Endometrial microvascular endothelial cells (primary cell): ENCODE results near the gene CASKIN2. TPM values are rescaled to one million over a fixed set of nuclear protein-coding genes. Genes with fewer than 3 reads are reported as not detected.

Experiments used
- in situ Hi-C: cut with HindIII; loops from 2 replicates; pipeline ENCODE4 v1.10.0; 2017; ENCODE audit warnings: low sequenced_read_pairs, low pct_unique_long_range_greater_than_20kb; ENCODE audit errors: inconsistent ontology term
- total RNA-seq: library from RNA; depleted of rRNA; stranded (reverse); fragments of >200 nt; gene quantifications from one replicate; pipeline ENCODE4 v1.2.3, GENCODE V29; 2015; ENCODE audit errors: inconsistent ontology term

The CASKIN2 gene
- total RNA-seq, 1 donor from 2014 or later = 24.1 TPM

- in situ Hi-C loops = no loop called here
Observed at GRCh38 chr17:75509528-75510258, 5.6 kb downstream of the CASKIN2 start.

GRCh38 chr17:75508931-75509361, 6.4 kb downstream of the CASKIN2 start:
- in situ Hi-C loops = no loop called here

- in situ Hi-C loops = no loop called here
Observed at GRCh38 chr17:75507733-75508719, 7.3 kb downstream of the CASKIN2 start.

- in situ Hi-C loops = no loop called here
Observed at GRCh38 chr17:75506888-75507287, 8.4 kb downstream of the CASKIN2 start.

GRCh38 chr17:75506134-75506533, 9.2 kb downstream of the CASKIN2 start:
- in situ Hi-C loops = no loop called here

DNA sequence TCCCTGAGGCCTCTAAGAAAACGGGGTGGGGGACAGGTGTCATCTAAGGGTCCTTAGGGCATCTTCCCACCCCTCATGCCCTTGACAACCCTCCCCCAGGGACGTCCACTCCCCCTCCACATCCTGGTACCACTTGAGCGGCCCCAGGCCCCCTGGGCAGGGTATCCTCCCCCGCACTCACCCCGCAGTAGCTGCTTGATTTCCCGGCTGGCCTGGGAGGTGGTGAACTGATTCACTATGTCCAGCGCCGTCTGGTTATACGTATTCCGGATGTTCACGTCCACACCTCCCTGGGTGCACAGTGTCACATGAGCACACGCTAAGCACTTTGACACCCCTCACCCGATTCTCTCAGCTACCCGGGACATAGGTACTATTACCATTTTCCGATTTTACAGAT, 9.7 kb downstream of the CASKIN2 start:
- in situ Hi-C loops = no loop called here

- in situ Hi-C loops = no loop called here
Observed at GRCh38 chr17:75505152-75505409, 10.3 kb downstream of the CASKIN2 start.

DNA sequence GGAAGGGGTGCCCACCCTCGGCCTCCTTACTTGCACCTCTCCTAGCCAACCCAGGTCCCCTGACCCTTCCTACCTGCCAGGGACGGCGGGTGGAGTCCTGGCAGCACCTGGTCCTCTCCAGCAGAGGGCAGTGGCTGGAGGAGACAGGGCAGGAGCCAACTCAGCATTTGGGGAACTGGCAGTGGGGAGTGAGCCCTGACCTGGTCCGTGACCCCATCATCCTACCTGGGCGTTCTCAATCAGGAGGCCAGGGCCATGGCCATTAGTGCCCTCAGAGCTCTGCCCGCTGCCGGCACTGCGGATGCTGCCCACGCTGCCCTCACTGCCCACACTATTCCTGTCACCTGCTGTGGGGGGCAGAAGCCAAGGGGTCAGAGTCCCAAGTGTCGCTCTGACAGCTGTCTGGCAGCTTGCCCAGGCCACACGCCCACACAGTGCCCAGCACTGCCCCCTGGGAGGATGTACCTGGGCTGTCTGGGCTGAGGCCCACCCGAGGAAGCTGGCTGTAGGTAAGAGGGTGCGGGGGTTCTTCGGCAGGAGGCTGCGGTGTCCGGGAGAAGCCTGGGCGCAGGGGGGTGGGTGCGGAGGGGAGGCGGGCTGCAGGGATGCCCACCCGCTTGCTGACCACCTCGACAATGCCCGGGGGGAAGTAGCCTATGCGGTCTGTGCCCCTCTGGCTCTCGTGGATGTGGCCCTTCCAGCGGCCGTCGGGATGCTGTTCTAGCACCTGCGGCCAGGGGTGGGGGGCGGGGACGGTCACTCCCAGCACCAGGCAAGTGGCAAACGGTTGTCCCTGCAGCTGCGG, 10.8 kb downstream of the CASKIN2 start:
- in situ Hi-C loops = no loop called here

GRCh38 chr17:75503976-75504346, 11.4 kb downstream of the CASKIN2 start:
- in situ Hi-C loops = no loop called here

- in situ Hi-C loops = no loop called here
Observed at GRCh38 chr17:75503337-75503950, 11.9 kb downstream of the CASKIN2 start.

DNA sequence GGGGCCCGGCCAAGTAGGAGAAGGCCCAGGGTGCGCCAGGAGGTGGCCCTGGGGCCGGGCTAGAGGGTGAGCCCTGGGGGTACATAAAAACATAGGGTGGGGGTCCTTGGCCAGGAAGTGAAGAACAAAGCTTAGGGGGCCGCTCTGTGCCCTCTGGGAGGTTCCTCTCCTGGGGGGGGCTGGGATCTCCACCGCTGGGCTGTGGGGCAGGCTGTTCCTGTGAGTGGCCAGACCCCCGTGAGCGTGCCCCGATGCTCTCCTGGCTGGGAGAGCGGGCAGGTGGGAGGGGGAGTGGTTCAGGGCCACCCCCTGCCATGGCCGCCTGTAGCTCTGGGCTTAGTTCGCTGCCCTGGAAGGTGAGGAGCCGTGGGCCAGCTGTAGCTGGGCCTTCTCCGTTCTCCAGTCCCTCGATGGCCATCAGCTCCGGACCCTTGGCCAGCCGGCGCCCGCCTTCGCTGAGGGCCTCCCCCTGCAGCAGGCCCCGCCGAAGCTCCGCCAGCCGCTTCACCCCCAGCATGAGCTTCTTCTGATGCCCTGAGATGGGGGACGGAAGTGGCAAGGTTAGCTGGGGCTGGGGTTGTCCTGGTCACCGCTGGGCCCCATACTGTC, 12.5 kb downstream of the CASKIN2 start:
- in situ Hi-C loops = no loop called here

DNA sequence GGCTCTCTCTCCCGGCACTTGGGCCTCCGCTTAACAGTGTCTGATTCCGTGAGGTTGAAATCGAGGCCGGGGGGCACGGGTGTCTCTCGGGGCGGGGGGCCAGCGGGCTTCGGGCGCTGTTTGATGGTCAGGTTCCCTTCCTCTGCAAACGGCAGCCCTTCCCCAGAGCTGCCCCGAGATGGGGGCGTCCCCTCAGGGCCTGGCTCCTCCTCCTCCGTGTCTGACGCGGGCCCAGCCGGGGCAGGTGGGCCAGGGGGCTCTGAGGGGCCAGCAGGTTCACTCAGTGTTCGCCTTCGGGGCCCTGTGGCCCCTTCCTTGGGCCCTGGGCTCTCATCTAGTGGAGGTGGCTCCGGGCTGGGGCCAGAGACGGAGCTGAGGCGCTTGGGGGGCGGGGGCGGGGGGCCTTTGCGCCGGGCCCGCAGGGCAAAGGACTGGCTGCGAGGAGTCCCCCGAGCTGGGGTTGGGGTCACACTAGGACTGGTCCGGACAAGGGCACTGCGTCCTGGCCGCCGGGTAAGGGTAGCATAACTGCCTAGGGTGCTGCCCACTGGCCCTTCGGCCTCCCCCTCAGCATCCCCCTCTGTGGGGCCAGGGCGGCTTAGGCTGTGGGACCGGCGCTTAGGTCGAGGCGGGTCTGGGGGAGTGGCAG, 13.1 kb downstream of the CASKIN2 start:
- in situ Hi-C loops = no loop called here

DNA sequence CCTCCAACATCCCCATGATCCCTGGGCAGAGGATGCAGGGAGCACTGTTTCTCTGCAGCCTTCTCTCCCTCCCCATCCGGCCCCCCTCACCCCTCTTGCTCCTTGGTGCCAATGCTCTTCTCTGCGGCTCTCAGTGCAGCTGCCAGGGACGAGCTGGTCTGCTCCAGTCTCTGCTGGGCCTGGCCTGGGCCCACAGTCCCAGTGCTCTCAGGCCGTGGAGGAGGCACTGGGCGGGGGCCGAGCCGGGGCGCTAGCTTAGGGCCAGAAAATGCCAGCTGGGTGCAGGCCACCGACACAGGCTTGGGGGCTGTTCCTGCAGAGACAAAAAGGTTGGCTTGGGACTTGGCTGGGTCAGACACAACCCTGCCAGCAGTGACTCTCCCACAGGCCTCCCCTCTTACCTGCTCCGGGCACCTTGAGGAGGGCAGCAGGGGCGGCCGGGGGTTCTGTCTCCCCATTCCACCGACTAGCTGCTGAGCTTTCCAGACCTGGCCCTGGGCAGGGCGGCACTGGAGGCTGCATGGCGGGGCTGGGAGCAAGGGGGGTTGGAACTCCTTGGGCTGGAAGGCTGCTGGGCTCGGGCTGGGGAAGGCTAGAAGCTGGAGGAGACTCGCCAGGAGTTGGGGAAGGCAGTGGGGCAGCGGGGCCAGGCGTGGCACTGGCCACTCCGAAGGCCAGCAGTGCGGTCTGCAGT, 13.8 kb downstream of the CASKIN2 start:
- in situ Hi-C loops = no loop called here

DNA sequence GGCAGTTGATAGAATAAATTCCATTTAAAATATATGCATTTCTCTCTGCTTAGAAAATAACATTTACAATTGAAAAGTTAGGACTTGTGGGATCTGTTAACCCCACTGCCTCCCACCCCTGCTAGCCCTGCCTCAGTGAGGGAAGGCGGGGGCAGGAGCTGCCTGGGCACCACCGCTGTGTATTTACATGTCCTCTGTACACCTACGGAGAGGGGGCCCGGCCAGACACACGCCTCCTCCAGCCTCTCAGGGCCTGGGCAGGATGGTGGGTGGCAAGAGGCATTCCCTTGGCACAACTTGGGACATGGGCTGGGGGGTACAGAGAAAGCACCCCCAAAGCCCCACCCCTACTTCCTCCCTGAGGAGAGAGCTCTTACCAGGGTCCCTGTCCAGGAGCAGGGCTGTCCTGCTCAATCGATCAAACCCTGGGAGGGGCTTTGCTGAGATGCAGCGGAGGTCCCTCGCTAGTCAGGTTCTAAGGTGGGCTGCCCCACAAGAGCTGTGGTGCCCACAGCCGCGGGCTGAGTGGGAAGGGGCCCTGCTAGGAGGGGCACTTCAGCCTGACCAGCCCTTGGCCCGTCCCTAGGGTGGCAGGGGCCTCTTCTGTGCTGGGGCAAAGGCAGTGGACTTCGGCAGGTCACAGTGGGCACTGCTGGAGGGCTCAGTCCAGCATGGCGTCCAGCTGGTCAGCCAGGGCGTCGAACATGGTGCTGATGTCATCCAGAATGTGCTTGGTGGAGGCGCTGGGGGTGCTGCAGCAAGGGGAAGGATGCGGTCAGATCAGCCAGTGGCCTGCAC, 14.7 kb downstream of the CASKIN2 start:
- in situ Hi-C loops = no loop called here

DNA sequence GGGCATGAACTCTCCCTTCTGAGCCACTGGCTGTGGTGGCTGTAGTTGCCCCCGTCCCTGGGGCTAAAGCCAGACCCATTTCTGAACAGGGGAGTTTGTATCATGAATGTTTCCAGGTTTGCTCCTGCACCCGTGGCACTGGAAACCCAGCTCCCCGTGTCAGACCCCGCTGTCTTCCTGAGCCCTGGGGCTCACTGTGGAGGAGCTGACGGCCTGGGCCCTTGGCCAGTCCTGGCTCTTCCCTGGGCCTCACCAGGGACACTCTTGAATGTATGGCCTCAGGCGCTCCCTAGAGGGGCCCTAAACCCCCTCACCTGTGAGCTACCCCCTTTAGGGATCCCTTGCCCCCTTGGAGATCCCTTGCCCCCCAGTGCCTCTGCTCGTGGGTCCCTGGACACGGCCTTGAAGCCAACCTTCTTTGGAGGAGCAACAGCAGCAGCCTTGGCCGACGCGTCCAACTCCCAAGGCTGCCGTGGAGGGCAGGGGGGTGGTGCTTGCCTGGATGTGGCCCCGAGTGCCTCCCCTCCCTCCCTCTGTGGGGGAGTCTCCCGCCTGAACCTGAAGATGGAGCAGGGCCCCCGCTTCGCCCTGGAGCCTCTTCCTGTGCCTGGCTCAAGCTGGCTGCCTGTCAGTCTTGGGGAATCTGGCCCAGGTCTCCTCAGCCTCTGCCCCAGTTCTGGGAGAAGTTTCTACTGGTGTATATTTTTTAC, 15.9 kb downstream of the CASKIN2 start:
- in situ Hi-C loops = no loop called here

- in situ Hi-C loops = no loop called here
Observed at GRCh38 chr17:75498726-75499213, 16.6 kb downstream of the CASKIN2 start.
